ENCODE measurements around the gene BMPR2.

- TF ChIP-seq CTCF (IDR thresholded peaks at IDR 0.05) = no peak
- TF ChIP-seq POLR2A (IDR thresholded peaks at IDR 0.05) = no peak
These were observed 114.4 kb downstream of the BMPR2 start for GRCh38 chr2:202490479-202490878.

All from testis (tissue), 2 donors.